SK-N-SH treated with all-trans-retinoic acid at 6 μM for 48 hours (cell line): ENCODE results near the gene AKR1C2.
"Not testable (repeated sequence)": the region's sequence is repeated elsewhere in the genome, so short reads cannot be mapped to it uniquely, and the experiment has no call there.

Source experiments
- ARNTL ChIP-seq: fragments of 450-650 bp; formaldehyde crosslinking; IDR thresholded peaks from 2 replicates; pipeline ENCODE4 v1.5.0; 2020; ENCODE audit warnings: low read depth, mild to moderate bottlenecking, moderate library complexity, borderline replicate concordance
- BACH2 ChIP-seq: fragments of 250-450 bp; sonication (Bioruptor Pico); IDR thresholded peaks from 2 replicates; pipeline ENCODE4 v1.9.0; 2021; ENCODE audit warnings: mild to moderate bottlenecking, borderline replicate concordance
- OSR1 ChIP-seq: fragments of 250-450 bp; sonication (Bioruptor Pico); IDR thresholded peaks from 2 replicates; pipeline ENCODE4 v1.8.0; 2022; ENCODE audit warnings: moderate library complexity, mild to moderate bottlenecking, inconsistent platforms
- SNAI2 ChIP-seq: fragments of 250-450 bp; sonication (Bioruptor Pico); IDR thresholded peaks from 2 replicates; pipeline ENCODE4 v1.5.0; 2020; ENCODE audit warnings: mild to moderate bottlenecking, moderate library complexity
- ZFP3 ChIP-seq: fragments of 250-450 bp; sonication (Bioruptor Pico); IDR thresholded peaks from 2 replicates; pipeline ENCODE4 v1.5.0; 2020; ENCODE audit warnings: mild to moderate bottlenecking, moderate library complexity
- ZFP30 ChIP-seq: fragments of 450-650 bp; formaldehyde crosslinking; IDR thresholded peaks from 2 replicates; pipeline ENCODE4 v1.5.0; 2022; ENCODE audit warnings: mild to moderate bottlenecking, moderate library complexity
- TF ChIP-seq, protein P1 (sequence below): fragments of 250-450 bp; sonication (Bioruptor Pico); IDR thresholded peaks from 2 replicates; pipeline ENCODE4 v1.5.1; 2021; ENCODE audit warnings: mild to moderate bottlenecking, moderate library complexity

DNA sequence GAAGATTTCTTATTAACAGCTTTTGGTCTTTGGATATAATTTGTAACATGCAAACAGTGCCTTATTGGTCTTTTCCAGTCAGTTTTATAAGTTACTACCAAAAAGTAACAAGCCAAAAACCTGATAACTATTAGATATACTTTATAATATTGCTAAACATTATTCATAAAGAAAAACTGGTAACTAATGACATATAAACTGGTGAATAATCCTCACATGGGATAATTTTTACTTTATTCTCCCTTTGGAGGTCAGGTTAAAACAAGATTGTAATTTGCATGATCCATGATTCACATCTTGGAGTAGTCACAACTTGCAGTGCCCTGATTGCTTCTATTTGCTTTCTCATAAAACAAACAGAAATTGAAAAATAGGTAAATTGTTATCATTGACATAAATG is 844 bp upstream of the AKR1C2 start:
- not testable (repeated sequence) for TF ChIP-seq ZFP30 (CRISPR knock-in tag); SNAI2; OSR1 (CRISPR knock-in tag); ARNTL (CRISPR knock-in tag); BACH2 (CRISPR knock-in tag); ZFP3 (CRISPR knock-in tag)
- TF ChIP-seq, protein P1, sequence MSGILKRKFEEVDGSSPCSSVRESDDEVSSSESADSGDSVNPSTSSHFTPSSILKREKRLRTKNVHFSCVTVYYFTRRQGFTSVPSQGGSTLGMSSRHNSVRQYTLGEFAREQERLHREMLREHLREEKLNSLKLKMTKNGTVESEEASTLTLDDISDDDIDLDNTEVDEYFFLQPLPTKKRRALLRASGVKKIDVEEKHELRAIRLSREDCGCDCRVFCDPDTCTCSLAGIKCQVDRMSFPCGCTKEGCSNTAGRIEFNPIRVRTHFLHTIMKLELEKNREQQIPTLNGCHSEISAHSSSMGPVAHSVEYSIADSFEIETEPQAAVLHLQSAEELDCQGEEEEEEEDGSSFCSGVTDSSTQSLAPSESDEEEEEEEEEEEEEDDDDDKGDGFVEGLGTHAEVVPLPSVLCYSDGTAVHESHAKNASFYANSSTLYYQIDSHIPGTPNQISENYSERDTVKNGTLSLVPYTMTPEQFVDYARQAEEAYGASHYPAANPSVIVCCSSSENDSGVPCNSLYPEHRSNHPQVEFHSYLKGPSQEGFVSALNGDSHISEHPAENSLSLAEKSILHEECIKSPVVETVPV (CRISPR knock-in tag), result not testable (repeated sequence)
